Right lobe of liver (tissue), 4 donors: Measurements from ENCODE around the gene HOXD8.

Experiments used
- CTCF ChIP-seq, 4 donors: fragments of 200-600 bp in 3 of 4; fragments of 450-650 bp in 1 of 4; IDR thresholded peaks; one replicate each; pipeline versions ENCODE4 v1.5.1 to v1.8.0; 2016 to 2022; ENCODE audit warnings: antibody characterized with exemption in 4 of 4, mild to moderate bottlenecking in 2 of 4
- POLR2A ChIP-seq: fragments of 450-650 bp; IDR thresholded peaks from one replicate; pipeline ENCODE4 v1.6.1; 2017; ENCODE audit warnings: antibody characterized with exemption, mild to moderate bottlenecking
- donor health status: DM: no; HTN: no; CAD: no.
- donor health status: DM: no; HTN: no; CAD: no.
- donor health status: DM: no; HTN: yes; CAD: no.

GRCh38 chr2:176167398-176167797, 37.9 kb downstream of the HOXD8 start:
- TF ChIP-seq CTCF (IDR thresholded peaks at IDR 0.05) (no peak), POLR2A (no peak)
